H1 (cell line): ENCODE results near the gene ACSF2. TPM values are rescaled to one million over a fixed set of nuclear protein-coding genes. Genes with fewer than 3 reads are reported as not detected.

Experiments used
- CTCF ChIA-PET: fragments of 300-600 bp; sonication (Branson Sonifier 250); formaldehyde crosslinking; loops from one replicate; lab custom pipeline; 2021; ENCODE audit not compliant: partially characterized antibody; lab: Charles Lee
- POLR2A ChIA-PET: fragments of 300-600 bp; sonication (Branson Sonifier 250); formaldehyde crosslinking; loops from one replicate; lab custom pipeline; 2021; ENCODE audit warnings: inconsistent platforms; ENCODE audit not compliant: partially characterized antibody; lab: Charles Lee
- DNase-seq, 2 experiments: peaks; one replicate each; pipeline versions ENCODE4 v3.0.0 to v3.0.0-alpha.2; 2010 to 2022; ENCODE audit warnings: low spot score in 2 of 2, low read depth in 1 of 2, mixed read lengths in 1 of 2
- FAIRE-seq: peaks from 2 replicates; lab custom pipeline; 2011; peaks lifted over from hg19 to GRCh38; lab: Jason Lieb, UNC
- H2AFZ ChIP-seq: 2 replicates; pipeline ENCODE4 v1.8.1; 2012; ENCODE audit warnings: low read length, inconsistent platforms
- H2AK5ac ChIP-seq: 2 replicates; pipeline ENCODE4 v1.6.1; 2013; ENCODE audit warnings: low read depth, low read length
- H2BK120ac ChIP-seq: replicated peaks from 2 replicates; pipeline ENCODE3; 2013; ENCODE audit warnings: low read depth, low read length, inconsistent platforms
- H2BK12ac ChIP-seq: 2 replicates; pipeline ENCODE4 v1.6.1; 2013; ENCODE audit warnings: low read depth, low read length
- H2BK15ac ChIP-seq: 2 replicates; pipeline ENCODE4 v1.6.1; 2013; ENCODE audit warnings: low read length
- H2BK20ac ChIP-seq: 2 replicates; pipeline ENCODE4 v1.6.1; 2013; ENCODE audit warnings: low read length
- H2BK5ac ChIP-seq: 2 replicates; pipeline ENCODE4 v1.6.1; 2013; ENCODE audit warnings: low read depth, low read length
- H3K14ac ChIP-seq: 2 replicates; pipeline ENCODE4 v1.6.1; 2013; ENCODE audit warnings: inconsistent platforms; ENCODE audit not compliant: insufficient read length
- H3K18ac ChIP-seq: 2 replicates; pipeline ENCODE4 v1.6.1; 2013; ENCODE audit warnings: low read length; ENCODE audit errors: extremely low read depth
- H3K23ac ChIP-seq: 2 replicates; pipeline ENCODE4 v1.6.1; 2013; ENCODE audit warnings: inconsistent platforms; ENCODE audit not compliant: insufficient read length
- H3K23me2 ChIP-seq: 2 replicates; pipeline ENCODE4 v1.6.1; 2013; ENCODE audit warnings: low read depth, low read length
- H3K27ac ChIP-seq: 2 replicates; pipeline ENCODE4 v1.6.1; 2011; ENCODE audit warnings: low read depth, low read length, inconsistent platforms
- H3K27me3 ChIP-seq, 4 experiments: replicated peaks in 1 of 4; 1 replicate in 1 of 4; 2 replicates in 3 of 4; pipeline versions ENCODE4 v1.6.1 to v1.8.1; 2011 to 2013; ENCODE audit warnings: low read length in 3 of 4, mild to moderate bottlenecking in 3 of 4, inconsistent platforms in 2 of 4, mixed read lengths in 2 of 4, moderate library complexity in 1 of 4; ENCODE audit not compliant: control insufficient read depth in 3 of 4, insufficient read depth in 3 of 4; ENCODE audit errors: extremely low read depth in 1 of 4
- H3K36me3 ChIP-seq, 4 experiments: 2 replicates each; pipeline versions ENCODE4 v1.6.1 to v1.8.1; 2011 to 2013; ENCODE audit warnings: mild to moderate bottlenecking in 4 of 4, low read length in 3 of 4, moderate library complexity in 2 of 4, control low read depth in 1 of 4, inconsistent platforms in 1 of 4; ENCODE audit not compliant: insufficient read depth in 4 of 4, control insufficient read depth in 2 of 4
- H3K4ac ChIP-seq: replicated peaks from 2 replicates; pipeline ENCODE3; 2013; ENCODE audit warnings: low read length, low read depth, mixed read lengths, inconsistent platforms; ENCODE audit not compliant: insufficient read length
- H3K4me1 ChIP-seq, 4 experiments: replicated peaks in 1 of 4; 1 replicate in 1 of 4; 2 replicates in 3 of 4; pipeline versions ENCODE4 v1.6.1 to v1.8.1; 2011 to 2013; ENCODE audit warnings: low read length in 3 of 4, inconsistent platforms in 2 of 4, mixed read lengths in 1 of 4; ENCODE audit not compliant: insufficient read depth in 4 of 4, control insufficient read depth in 3 of 4
- H3K4me2 ChIP-seq, 2 experiments: 2 replicates each; pipeline versions ENCODE4 v1.6.1 to v1.8.1; 2011 to 2013; ENCODE audit warnings: low read depth in 2 of 2, low read length in 2 of 2, control low read depth in 1 of 2, inconsistent platforms in 1 of 2, mild to moderate bottlenecking in 1 of 2; ENCODE audit not compliant: insufficient read depth in 1 of 2
- H3K4me3 ChIP-seq, 4 experiments: fragments of 200-600, 300-600 bp in 1 of 4; sonication (generic), shearing (Covaris generic), sonication (Bioruptor Twin) in 1 of 4; 2 replicates each; pipeline versions ENCODE4 v1.5.1 to v1.8.1; 2011 to 2016; ENCODE audit warnings: low read length in 4 of 4, low read depth in 3 of 4, control low read depth in 2 of 4, inconsistent platforms in 2 of 4, mild to moderate bottlenecking in 2 of 4, mixed read lengths in 1 of 4, moderate library complexity in 1 of 4; ENCODE audit not compliant: insufficient read depth in 2 of 4; ENCODE audit errors: extremely low read depth in 1 of 4
- H3K56ac ChIP-seq: replicated peaks from 2 replicates; pipeline ENCODE3; 2013; ENCODE audit warnings: low read depth, mild to moderate bottlenecking, mixed read lengths, low read length, inconsistent platforms; ENCODE audit not compliant: insufficient read length
- H3K79me1 ChIP-seq: 2 replicates; pipeline ENCODE4 v1.6.1; 2013; ENCODE audit warnings: low read depth, low read length, control low read depth
- H3K79me2 ChIP-seq, 2 experiments: 2 replicates each; pipeline versions ENCODE4 v1.6.1 to v1.8.1; 2012 to 2013; ENCODE audit warnings: low read length in 2 of 2, mild to moderate bottlenecking in 2 of 2, inconsistent platforms in 1 of 2; ENCODE audit not compliant: insufficient read depth in 2 of 2, control insufficient read depth in 1 of 2
- H3K9ac ChIP-seq, 4 experiments: replicated peaks in 1 of 4; 1 replicate in 1 of 4; 2 replicates in 3 of 4; pipeline versions ENCODE4 v1.6.1 to v1.8.1; 2011 to 2013; ENCODE audit warnings: low read depth in 3 of 4, low read length in 3 of 4, control low read depth in 2 of 4, mild to moderate bottlenecking in 2 of 4, moderate library complexity in 2 of 4, inconsistent platforms in 1 of 4; ENCODE audit errors: extremely low read depth in 1 of 4
- H3K9me3 ChIP-seq, 2 experiments: 2 replicates each; pipeline versions ENCODE4 v1.6.1 to v1.8.1; 2012 to 2013; ENCODE audit warnings: mild to moderate bottlenecking in 2 of 2, moderate library complexity in 2 of 2, control low read depth in 1 of 2, inconsistent platforms in 1 of 2, low read depth in 1 of 2, low read length in 1 of 2, mixed read lengths in 1 of 2; ENCODE audit not compliant: insufficient read depth in 2 of 2
- H4K20me1 ChIP-seq, 2 experiments: replicated peaks in 1 of 2; 2 replicates each; pipeline versions ENCODE3 to v1.8.1; 2011 to 2013; ENCODE audit warnings: inconsistent platforms in 2 of 2, low read length in 2 of 2, mild to moderate bottlenecking in 1 of 2; ENCODE audit not compliant: insufficient read depth in 2 of 2, control insufficient read depth in 1 of 2
- H4K5ac ChIP-seq: 2 replicates; pipeline ENCODE4 v1.6.1; 2013; ENCODE audit warnings: low read length, low read depth, mixed read lengths, inconsistent platforms; ENCODE audit not compliant: insufficient read length
- H4K8ac ChIP-seq: 2 replicates; pipeline ENCODE4 v1.8.0; 2013; ENCODE audit warnings: mild to moderate bottlenecking, moderate library complexity, low read length, inconsistent platforms; ENCODE audit not compliant: insufficient read depth; ENCODE audit errors: extremely low read depth
- H4K91ac ChIP-seq: replicated peaks from 2 replicates; pipeline ENCODE3; 2013; ENCODE audit warnings: low read length, mixed read lengths, inconsistent platforms; ENCODE audit not compliant: insufficient read length
- BACH1 ChIP-seq: IDR thresholded peaks from 2 replicates; pipeline ENCODE4 v1.6.1; 2012; ENCODE audit warnings: low read length, improper control_type of control experiment
- CHD1 ChIP-seq: IDR thresholded peaks from 2 replicates; pipeline ENCODE4 v1.6.1; 2012; ENCODE audit warnings: low read depth, low read length, improper control_type of control experiment
- CHD2 ChIP-seq: IDR thresholded peaks from 2 replicates; pipeline ENCODE4 v1.6.1; 2012; ENCODE audit warnings: low read length, improper control_type of control experiment
- GTF2F1 ChIP-seq: IDR thresholded peaks from 2 replicates; pipeline ENCODE4 v1.6.1; 2012; ENCODE audit warnings: low read depth, low read length, improper control_type of control experiment, borderline replicate concordance
- JUN ChIP-seq: IDR thresholded peaks from 2 replicates; pipeline ENCODE4 v1.6.1; 2011; ENCODE audit warnings: low read depth, mild to moderate bottlenecking, improper control_type of control experiment, low read length
- NANOG ChIP-seq: IDR thresholded peaks from 2 replicates; pipeline ENCODE4 v1.6.1; 2011; ENCODE audit warnings: low read length, low read depth, mild to moderate bottlenecking, inconsistent platforms; ENCODE audit not compliant: insufficient read depth, poor library complexity, severe bottlenecking
- RBBP5 ChIP-seq: IDR thresholded peaks from 2 replicates; pipeline ENCODE4 v1.7.1; 2012; ENCODE audit warnings: low read depth, mild to moderate bottlenecking, inconsistent platforms, low read length, moderate library complexity, borderline replicate concordance
- RNF2 ChIP-seq: fragments of 200-900, 300-1000 bp; sonication (generic); IDR thresholded peaks from 2 replicates; pipeline ENCODE4 v1.7.1; 2016; ENCODE audit warnings: borderline replicate concordance, low read depth, mild to moderate bottlenecking, antibody characterized with exemption, low read length; ENCODE audit not compliant: poor library complexity, severe bottlenecking; ENCODE audit errors: missing control alignments
- SAP30 ChIP-seq: fragments of 300-600 bp; sonication (generic); IDR thresholded peaks from 2 replicates; pipeline ENCODE4 v1.7.1; 2012; ENCODE audit warnings: low read length, moderate library complexity, mild to moderate bottlenecking, inconsistent platforms; ENCODE audit not compliant: insufficient read depth, insufficient replicate concordance
- SP1 ChIP-seq: IDR thresholded peaks from 2 replicates; pipeline ENCODE4 v1.6.1; 2011; ENCODE audit warnings: low read depth, low read length
- TBP ChIP-seq: IDR thresholded peaks from 2 replicates; pipeline ENCODE4 v1.6.1; 2011; ENCODE audit warnings: low read depth, low read length, improper control_type of control experiment
- ZNF274 ChIP-seq: IDR thresholded peaks from 2 replicates; pipeline ENCODE4 v1.7.0; 2012; ENCODE audit warnings: low read length, borderline replicate concordance; ENCODE audit errors: extremely low read depth
- WGBS, 2 experiments: shearing (Covaris generic) in 1 of 2; methylation state at CpG; one replicate each; pipeline versions ENCODE4 v1.1.6 to v1.1.7; 2013 to 2015; ENCODE audit warnings: low lambda C conversion rate in 2 of 2, mixed read lengths in 2 of 2, inconsistent platforms in 1 of 2, low coverage in 1 of 2, missing lambda C conversion rate in 1 of 2; ENCODE audit not compliant: insufficient replicate concordance in 2 of 2, insufficient coverage in 1 of 2, insufficient read length in 1 of 2; ENCODE audit errors: extremely low coverage in 1 of 2, missing lambda C conversion rate in 1 of 2; 5-methylcytosine and 5-hydroxymethylcytosine counted together
- polyA plus RNA-seq, 7 experiments: library from polyadenylated mRNA; depleted of rRNA in 3 of 7; stranded (reverse) in 5 of 7; unstranded in 2 of 7; fragments of >200 nt in 5 of 7; fragments of 200-250 nt in 2 of 7; gene quantifications; 1 replicate in 5 of 7; 2 replicates in 1 of 7; 4 replicates in 1 of 7; pipeline versions ENCODE4 v1.2.1 to v1.2.3, GENCODE V29; 2011 to 2013; ENCODE audit warnings: missing spikeins in 2 of 7, mixed read lengths in 2 of 7
- total RNA-seq: library from RNA; stranded (reverse); fragmentation: NEBNext Ultra II Directional; extraction: Animal tissue kit (Norgen Biotek cat#: 25700); gene quantifications from 2 replicates; pipeline ENCODE4 v1.2.1, GENCODE V29; 2021

ACSF2 gene
- total and polyA plus RNA-seq, 2 of the 8 experiments (the other 6 are each of a cell fraction or from before 2014, with no cell fraction given): 14.5 to 16.3 TPM

GRCh38 chr17:50472286-50472685 lies 46.3 kb downstream of the ACSF2 start:
- no peak overlapping the region for H4K8ac ChIP-seq
- H2BK15ac ChIP-seq: no peak overlapping the region
- H3K4me2 ChIP-seq: no peak overlapping the region
- H2AK5ac ChIP-seq: no peak overlapping the region
- WGBS, 2 experiments: 92% methylated on average over 6 of the region's 10 CpGs; no CpG with 5 or more reads in 1 of the 2 experiments
- H2BK5ac ChIP-seq: no peak overlapping the region
- H2BK120ac ChIP-seq: no peak overlapping the region
- no peaks in the 10 kb centered on the region for H3K9me3 ChIP-seq
- no peak for DNase-seq
- FAIRE-seq: no peak
- no peak overlapping the region for H3K18ac ChIP-seq
- no peak overlapping the region for H4K5ac ChIP-seq
- no peak overlapping the region for H2BK12ac ChIP-seq
- H4K91ac ChIP-seq: no peak overlapping the region
- H3K27ac ChIP-seq: no peak overlapping the region
- peaks cover 0 to 3% of the 10 kb centered on the region in 2 experiments for H4K20me1 ChIP-seq
- H2AFZ ChIP-seq: no peak overlapping the region
- peaks cover 7% of the 10 kb centered on the region; the same call in 1 of the 2 replicates for H3K23me2 ChIP-seq
- POLR2A ChIA-PET: interaction anchor here (1.1 kb wide), 1 partner anchor 41 kb away, joined by 3 read pairs; no protein-coding TSS in a partner anchor
- no peak overlapping the region for H2BK20ac ChIP-seq
- peaks cover 0 to 14% (median 10%) of the 10 kb centered on the region in 4 experiments; a peak in 6 of 7 replicates for H3K4me1 ChIP-seq
- CTCF ChIA-PET: interaction anchor here (0.6 to 8.8 kb wide), 11 partner anchors 11 to 148 kb away, joined by 3 to 49 read pairs (median 4); partner anchors contain the start of gene LRRC59
- no peaks in the 10 kb centered on the region for H3K79me2 ChIP-seq
- no peak overlapping the region for H3K14ac ChIP-seq
- H3K56ac ChIP-seq: no peak overlapping the region
- H3K9ac ChIP-seq: no peak overlapping the region
- no peak overlapping the region for H3K4ac ChIP-seq
- H3K36me3 ChIP-seq: no peaks in the 10 kb centered on the region
- no peaks in the 10 kb centered on the region for H3K79me1 ChIP-seq
- no peak overlapping the region for H3K23ac ChIP-seq
- H3K27me3 ChIP-seq: peaks cover 8 to 35% (median 27%) of the 10 kb centered on the region in 4 experiments; a peak in 6 of 7 replicates
- H3K4me3 ChIP-seq: no peak overlapping the region
- TF ChIP-seq CHD1 (no peak), CHD2 (no peak), SP1 (no peak), BACH1 (no peak), SAP30 (no peak), RNF2 (no peak), NANOG (no peak), RBBP5 (no peak), JUN (no peak), ZNF274 (no peak), GTF2F1 (no peak), TBP (no peak)
